H1 (cell line): ENCODE measurements around the gene SAMD4A. TPM values are rescaled to one million over a fixed set of nuclear protein-coding genes. Genes with fewer than 3 reads are reported as not detected.

ENCODE experiments used
- CTCF ChIA-PET: fragments of 300-600 bp; sonication (Branson Sonifier 250); formaldehyde crosslinking; loops from one replicate; lab custom pipeline; 2021; ENCODE audit not compliant: partially characterized antibody; lab: Charles Lee
- POLR2A ChIA-PET: fragments of 300-600 bp; sonication (Branson Sonifier 250); formaldehyde crosslinking; loops from one replicate; lab custom pipeline; 2021; ENCODE audit warnings: inconsistent platforms; ENCODE audit not compliant: partially characterized antibody; lab: Charles Lee
- DNase-seq, 2 experiments: peaks; one replicate each; pipeline versions ENCODE4 v3.0.0 to v3.0.0-alpha.2; 2010 to 2022; ENCODE audit warnings: low spot score in 2 of 2, low read depth in 1 of 2, mixed read lengths in 1 of 2
- FAIRE-seq: peaks from 2 replicates; lab custom pipeline; 2011; peaks lifted over from hg19 to GRCh38; lab: Jason Lieb, UNC
- H2AFZ ChIP-seq: 2 replicates; pipeline ENCODE4 v1.8.1; 2012; ENCODE audit warnings: low read length, inconsistent platforms
- H2AK5ac ChIP-seq: 2 replicates; pipeline ENCODE4 v1.6.1; 2013; ENCODE audit warnings: low read depth, low read length
- H2BK120ac ChIP-seq: replicated peaks from 2 replicates; pipeline ENCODE3; 2013; ENCODE audit warnings: low read depth, low read length, inconsistent platforms
- H2BK12ac ChIP-seq: 2 replicates; pipeline ENCODE4 v1.6.1; 2013; ENCODE audit warnings: low read depth, low read length
- H2BK15ac ChIP-seq: 2 replicates; pipeline ENCODE4 v1.6.1; 2013; ENCODE audit warnings: low read length
- H2BK20ac ChIP-seq: 2 replicates; pipeline ENCODE4 v1.6.1; 2013; ENCODE audit warnings: low read length
- H2BK5ac ChIP-seq: 2 replicates; pipeline ENCODE4 v1.6.1; 2013; ENCODE audit warnings: low read depth, low read length
- H3K14ac ChIP-seq: 2 replicates; pipeline ENCODE4 v1.6.1; 2013; ENCODE audit warnings: inconsistent platforms; ENCODE audit not compliant: insufficient read length
- H3K18ac ChIP-seq: 2 replicates; pipeline ENCODE4 v1.6.1; 2013; ENCODE audit warnings: low read length; ENCODE audit errors: extremely low read depth
- H3K23ac ChIP-seq: 2 replicates; pipeline ENCODE4 v1.6.1; 2013; ENCODE audit warnings: inconsistent platforms; ENCODE audit not compliant: insufficient read length
- H3K23me2 ChIP-seq: 2 replicates; pipeline ENCODE4 v1.6.1; 2013; ENCODE audit warnings: low read depth, low read length
- H3K27ac ChIP-seq: 2 replicates; pipeline ENCODE4 v1.6.1; 2011; ENCODE audit warnings: low read depth, low read length, inconsistent platforms
- H3K27me3 ChIP-seq, 4 experiments: replicated peaks in 1 of 4; 1 replicate in 1 of 4; 2 replicates in 3 of 4; pipeline versions ENCODE4 v1.6.1 to v1.8.1; 2011 to 2013; ENCODE audit warnings: low read length in 3 of 4, mild to moderate bottlenecking in 3 of 4, inconsistent platforms in 2 of 4, mixed read lengths in 2 of 4, moderate library complexity in 1 of 4; ENCODE audit not compliant: control insufficient read depth in 3 of 4, insufficient read depth in 3 of 4; ENCODE audit errors: extremely low read depth in 1 of 4
- H3K36me3 ChIP-seq, 4 experiments: 2 replicates each; pipeline versions ENCODE4 v1.6.1 to v1.8.1; 2011 to 2013; ENCODE audit warnings: mild to moderate bottlenecking in 4 of 4, low read length in 3 of 4, moderate library complexity in 2 of 4, control low read depth in 1 of 4, inconsistent platforms in 1 of 4; ENCODE audit not compliant: insufficient read depth in 4 of 4, control insufficient read depth in 2 of 4
- H3K4ac ChIP-seq: replicated peaks from 2 replicates; pipeline ENCODE3; 2013; ENCODE audit warnings: low read length, low read depth, mixed read lengths, inconsistent platforms; ENCODE audit not compliant: insufficient read length
- H3K4me1 ChIP-seq, 4 experiments: replicated peaks in 1 of 4; 1 replicate in 1 of 4; 2 replicates in 3 of 4; pipeline versions ENCODE4 v1.6.1 to v1.8.1; 2011 to 2013; ENCODE audit warnings: low read length in 3 of 4, inconsistent platforms in 2 of 4, mixed read lengths in 1 of 4; ENCODE audit not compliant: insufficient read depth in 4 of 4, control insufficient read depth in 3 of 4
- H3K4me2 ChIP-seq, 2 experiments: 2 replicates each; pipeline versions ENCODE4 v1.6.1 to v1.8.1; 2011 to 2013; ENCODE audit warnings: low read depth in 2 of 2, low read length in 2 of 2, control low read depth in 1 of 2, inconsistent platforms in 1 of 2, mild to moderate bottlenecking in 1 of 2; ENCODE audit not compliant: insufficient read depth in 1 of 2
- H3K4me3 ChIP-seq, 4 experiments: fragments of 200-600, 300-600 bp in 1 of 4; sonication (generic), shearing (Covaris generic), sonication (Bioruptor Twin) in 1 of 4; 2 replicates each; pipeline versions ENCODE4 v1.5.1 to v1.8.1; 2011 to 2016; ENCODE audit warnings: low read length in 4 of 4, low read depth in 3 of 4, control low read depth in 2 of 4, inconsistent platforms in 2 of 4, mild to moderate bottlenecking in 2 of 4, mixed read lengths in 1 of 4, moderate library complexity in 1 of 4; ENCODE audit not compliant: insufficient read depth in 2 of 4; ENCODE audit errors: extremely low read depth in 1 of 4
- H3K56ac ChIP-seq: replicated peaks from 2 replicates; pipeline ENCODE3; 2013; ENCODE audit warnings: low read depth, mild to moderate bottlenecking, mixed read lengths, low read length, inconsistent platforms; ENCODE audit not compliant: insufficient read length
- H3K79me1 ChIP-seq: 2 replicates; pipeline ENCODE4 v1.6.1; 2013; ENCODE audit warnings: low read depth, low read length, control low read depth
- H3K79me2 ChIP-seq, 2 experiments: 2 replicates each; pipeline versions ENCODE4 v1.6.1 to v1.8.1; 2012 to 2013; ENCODE audit warnings: low read length in 2 of 2, mild to moderate bottlenecking in 2 of 2, inconsistent platforms in 1 of 2; ENCODE audit not compliant: insufficient read depth in 2 of 2, control insufficient read depth in 1 of 2
- H3K9ac ChIP-seq, 4 experiments: replicated peaks in 1 of 4; 1 replicate in 1 of 4; 2 replicates in 3 of 4; pipeline versions ENCODE4 v1.6.1 to v1.8.1; 2011 to 2013; ENCODE audit warnings: low read depth in 3 of 4, low read length in 3 of 4, control low read depth in 2 of 4, mild to moderate bottlenecking in 2 of 4, moderate library complexity in 2 of 4, inconsistent platforms in 1 of 4; ENCODE audit errors: extremely low read depth in 1 of 4
- H3K9me3 ChIP-seq, 2 experiments: 2 replicates each; pipeline versions ENCODE4 v1.6.1 to v1.8.1; 2012 to 2013; ENCODE audit warnings: mild to moderate bottlenecking in 2 of 2, moderate library complexity in 2 of 2, control low read depth in 1 of 2, inconsistent platforms in 1 of 2, low read depth in 1 of 2, low read length in 1 of 2, mixed read lengths in 1 of 2; ENCODE audit not compliant: insufficient read depth in 2 of 2
- H4K20me1 ChIP-seq, 2 experiments: replicated peaks in 1 of 2; 2 replicates each; pipeline versions ENCODE3 to v1.8.1; 2011 to 2013; ENCODE audit warnings: inconsistent platforms in 2 of 2, low read length in 2 of 2, mild to moderate bottlenecking in 1 of 2; ENCODE audit not compliant: insufficient read depth in 2 of 2, control insufficient read depth in 1 of 2
- H4K5ac ChIP-seq: 2 replicates; pipeline ENCODE4 v1.6.1; 2013; ENCODE audit warnings: low read length, low read depth, mixed read lengths, inconsistent platforms; ENCODE audit not compliant: insufficient read length
- H4K8ac ChIP-seq: 2 replicates; pipeline ENCODE4 v1.8.0; 2013; ENCODE audit warnings: mild to moderate bottlenecking, moderate library complexity, low read length, inconsistent platforms; ENCODE audit not compliant: insufficient read depth; ENCODE audit errors: extremely low read depth
- H4K91ac ChIP-seq: replicated peaks from 2 replicates; pipeline ENCODE3; 2013; ENCODE audit warnings: low read length, mixed read lengths, inconsistent platforms; ENCODE audit not compliant: insufficient read length
- ASH2L ChIP-seq: fragments of 200-600, 300-600 bp; sonication (generic); IDR thresholded peaks from one replicate; pipeline ENCODE4 v1.7.1; 2017; ENCODE audit warnings: low read length
- EGR1 ChIP-seq: IDR thresholded peaks from 2 replicates; pipeline ENCODE4 v1.6.1; 2011; ENCODE audit warnings: low read depth, low read length, borderline replicate concordance
- FOSL1 ChIP-seq: IDR thresholded peaks from 2 replicates; pipeline ENCODE4 v1.6.1; 2011; ENCODE audit warnings: mild to moderate bottlenecking, low read depth, low read length, moderate library complexity; ENCODE audit not compliant: insufficient read depth
- HDAC2 ChIP-seq, 2 experiments: fragments of 300-600 bp in 1 of 2; sonication (generic) in 1 of 2; IDR thresholded peaks; 2 replicates each; pipeline ENCODE4 v1.6.1; 2011 to 2012; ENCODE audit warnings: low read depth in 2 of 2, low read length in 2 of 2, mild to moderate bottlenecking in 2 of 2, moderate library complexity in 2 of 2, borderline replicate concordance in 1 of 2, inconsistent platforms in 1 of 2
- JUN ChIP-seq: IDR thresholded peaks from 2 replicates; pipeline ENCODE4 v1.6.1; 2011; ENCODE audit warnings: low read depth, mild to moderate bottlenecking, improper control_type of control experiment, low read length
- JUND ChIP-seq: IDR thresholded peaks from 2 replicates; pipeline ENCODE4 v1.6.1; 2011; ENCODE audit warnings: mild to moderate bottlenecking, improper control_type of control experiment, low read length
- RXRA ChIP-seq: IDR thresholded peaks from 2 replicates; pipeline ENCODE4 v1.6.1; 2011; ENCODE audit warnings: low read depth, mild to moderate bottlenecking, low read length, moderate library complexity; ENCODE audit not compliant: insufficient read depth
- SRF ChIP-seq: IDR thresholded peaks from 2 replicates; pipeline ENCODE4 v1.6.1; 2011; ENCODE audit warnings: mild to moderate bottlenecking, low read depth, low read length, moderate library complexity
- WGBS, 2 experiments: shearing (Covaris generic) in 1 of 2; methylation state at CpG; one replicate each; pipeline versions ENCODE4 v1.1.6 to v1.1.7; 2013 to 2015; ENCODE audit warnings: low lambda C conversion rate in 2 of 2, mixed read lengths in 2 of 2, inconsistent platforms in 1 of 2, low coverage in 1 of 2, missing lambda C conversion rate in 1 of 2; ENCODE audit not compliant: insufficient replicate concordance in 2 of 2, insufficient coverage in 1 of 2, insufficient read length in 1 of 2; ENCODE audit errors: extremely low coverage in 1 of 2, missing lambda C conversion rate in 1 of 2; 5-methylcytosine and 5-hydroxymethylcytosine counted together
- polyA plus RNA-seq, 7 experiments: library from polyadenylated mRNA; depleted of rRNA in 3 of 7; stranded (reverse) in 5 of 7; unstranded in 2 of 7; fragments of >200 nt in 5 of 7; fragments of 200-250 nt in 2 of 7; gene quantifications; 1 replicate in 5 of 7; 2 replicates in 1 of 7; 4 replicates in 1 of 7; pipeline versions ENCODE4 v1.2.1 to v1.2.3, GENCODE V29; 2011 to 2013; ENCODE audit warnings: missing spikeins in 2 of 7, mixed read lengths in 2 of 7
- total RNA-seq: library from RNA; stranded (reverse); fragmentation: NEBNext Ultra II Directional; extraction: Animal tissue kit (Norgen Biotek cat#: 25700); gene quantifications from 2 replicates; pipeline ENCODE4 v1.2.1, GENCODE V29; 2021

Gene SAMD4A
- total and polyA plus RNA-seq, 2 of the 8 experiments (the other 6 are each of a cell fraction or from before 2014, with no cell fraction given) = 2.4 to 12.3 TPM

DNA sequence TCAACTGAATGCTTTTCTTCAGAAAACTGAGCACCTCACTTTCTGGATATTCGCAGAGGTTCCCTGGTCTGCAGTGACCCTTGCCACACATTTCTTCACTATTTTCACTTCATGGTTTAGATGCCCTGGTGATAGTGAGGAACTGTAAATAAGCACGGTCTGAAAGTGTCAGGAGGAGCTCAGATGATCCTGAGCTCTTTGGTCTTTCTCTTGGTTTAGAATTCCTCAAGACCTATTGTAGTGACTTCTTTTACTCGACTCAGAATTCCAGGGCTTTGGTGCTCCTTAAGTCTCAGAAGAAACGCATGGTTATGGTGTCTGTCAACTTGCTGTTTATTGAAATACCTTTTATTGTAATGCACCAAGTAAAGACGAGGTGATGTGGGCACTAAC is 84.0 kb downstream of the SAMD4A start:
- peak overlapping the region; percentile 14; the same call in 1 of the 2 replicates for H3K27ac ChIP-seq
- DNase-seq (no peak), FAIRE-seq (no peak)
- H3K14ac ChIP-seq = no peak overlapping the region
- H4K8ac ChIP-seq = no peak overlapping the region
- H2AK5ac ChIP-seq = no peak overlapping the region; the same call in 1 of the 2 replicates
- no peaks in the 10 kb centered on the region for H3K36me3 ChIP-seq
- H2BK12ac ChIP-seq = peak overlapping the region; percentile 89; the same call in 1 of the 2 replicates
- H2BK120ac ChIP-seq = no peak overlapping the region
- no peak overlapping the region for H3K9ac ChIP-seq
- H3K18ac ChIP-seq = no peak overlapping the region
- H3K79me2 ChIP-seq = no peaks in the 10 kb centered on the region
- H4K20me1 ChIP-seq = no peaks in the 10 kb centered on the region
- no peak overlapping the region for H2BK15ac ChIP-seq
- 77% methylated on average over 5 of the region's 5 CpGs; no CpG with 5 or more reads in 1 of the 2 experiments for WGBS, 2 experiments
- no peak overlapping the region for H2AFZ ChIP-seq
- no peaks in the 10 kb centered on the region; the same call in 1 of the 2 replicates for H3K79me1 ChIP-seq
- H3K27me3 ChIP-seq = no peaks in the 10 kb centered on the region
- no peak overlapping the region for H4K91ac ChIP-seq
- H2BK5ac ChIP-seq = 0 out of 2 replicates have a peak overlapping the region, but pooled peaks have one; percentile 31
- H3K23ac ChIP-seq = no peak overlapping the region
- TF ChIP-seq SRF = no peak
- TF ChIP-seq JUN = no peak
- no peak for TF ChIP-seq JUND
- TF ChIP-seq FOSL1 = no peak
- TF ChIP-seq EGR1 = no peak
- no peak for TF ChIP-seq HDAC2 (IDR thresholded peaks at IDR 0.05; ENCODE audit: borderline replicate concordance in 1 of 2, low read depth in 2 of 2, low read length in 2 of 2)
- TF ChIP-seq ASH2L = no peak
- no peak for TF ChIP-seq RXRA
- H3K4me3 ChIP-seq = no peak overlapping the region
- H3K4ac ChIP-seq = no peak overlapping the region
- no peak overlapping the region for H2BK20ac ChIP-seq
- ChIA-PET CTCF (interaction anchor here (0.6 to 1.1 kb wide), 3 partner anchors 8 to 40 kb away, joined by 3 to 4 read pairs (median 4); no protein-coding TSS in a partner anchor), POLR2A (interaction anchor here (0.5 kb wide), 1 partner anchor 11 kb away, joined by 3 read pairs; no protein-coding TSS in a partner anchor)
- H3K23me2 ChIP-seq = no peaks in the 10 kb centered on the region
- no peak overlapping the region for H4K5ac ChIP-seq
- peaks cover 5 to 31% (median 9%) of the 10 kb centered on the region in 4 experiments; a peak in 6 of 7 replicates for H3K4me1 ChIP-seq
- no peak overlapping the region for H3K56ac ChIP-seq
- no peaks in the 10 kb centered on the region for H3K9me3 ChIP-seq
- H3K4me2 ChIP-seq = peak overlapping the region in 1 of 2 experiments; percentile 38; a peak in 2 of 4 replicates
